ENCODE measurements around the gene MGAT4D.

- TF ChIP-seq CTCF (conservative IDR thresholded peaks at IDR 0.05 in 1 of 2, IDR thresholded peaks at IDR 0.05 in 1 of 2; ENCODE audit: low read depth in 1 of 2, low read length in 2 of 2) (no peak), EZH2 (IDR thresholded peaks at IDR 0.05; ENCODE audit: low read length, missing control alignments) (no peak)
Observed at GRCh38 chr4:140466146-140466545, 31.9 kb downstream of the MGAT4D start.
